HG03469 (cell line): Measurements from ENCODE around the gene CASKIN1.

ENCODE experiments used
- ATAC-seq: cut with Tn5 transposase; IDR thresholded peaks from one replicate; pipeline ENCODE4 v1.9.1; 2021; ENCODE audit warnings: mild to moderate bottlenecking, moderate library complexity, moderate number of reproducible peaks; ENCODE audit not compliant: unreplicated experiment

The CASKIN1 gene

DNA sequence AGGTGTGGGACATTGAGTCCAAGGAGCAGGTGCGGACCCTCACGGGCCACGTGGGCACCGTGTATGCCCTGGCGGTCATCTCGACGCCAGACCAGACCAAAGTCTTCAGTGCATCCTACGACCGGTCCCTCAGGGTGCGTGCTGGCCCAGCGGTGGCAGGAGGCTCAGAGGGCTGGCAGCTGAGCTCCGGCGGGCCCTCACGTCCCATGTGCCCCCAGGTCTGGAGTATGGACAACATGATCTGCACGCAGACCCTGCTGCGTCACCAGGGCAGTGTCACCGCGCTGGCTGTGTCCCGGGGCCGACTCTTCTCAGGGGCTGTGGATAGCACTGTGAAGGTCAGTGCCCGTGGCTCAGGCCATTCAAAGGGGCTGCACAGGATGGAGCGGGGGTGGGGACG is 20.4 kb downstream of the CASKIN1 start:
- no peak for ATAC-seq

DNA sequence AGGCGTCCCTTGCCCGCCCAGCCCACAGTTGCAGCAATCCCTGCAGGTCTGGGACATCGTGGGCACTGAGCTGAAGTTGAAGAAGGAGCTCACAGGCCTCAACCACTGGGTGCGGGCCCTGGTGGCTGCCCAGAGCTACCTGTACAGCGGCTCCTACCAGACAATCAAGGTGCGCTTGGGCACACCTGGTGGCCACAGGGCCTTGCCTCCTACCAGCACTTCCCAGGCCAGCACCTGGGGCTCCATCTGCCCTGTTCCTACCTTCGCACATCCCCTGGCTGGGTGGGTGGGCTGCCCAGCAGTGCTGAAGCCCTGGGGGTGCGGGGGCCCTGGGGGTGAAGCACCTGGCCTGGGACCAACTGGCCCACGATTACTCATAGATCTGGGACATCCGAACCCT is 21.0 kb downstream of the CASKIN1 start:
- no peak for ATAC-seq

DNA sequence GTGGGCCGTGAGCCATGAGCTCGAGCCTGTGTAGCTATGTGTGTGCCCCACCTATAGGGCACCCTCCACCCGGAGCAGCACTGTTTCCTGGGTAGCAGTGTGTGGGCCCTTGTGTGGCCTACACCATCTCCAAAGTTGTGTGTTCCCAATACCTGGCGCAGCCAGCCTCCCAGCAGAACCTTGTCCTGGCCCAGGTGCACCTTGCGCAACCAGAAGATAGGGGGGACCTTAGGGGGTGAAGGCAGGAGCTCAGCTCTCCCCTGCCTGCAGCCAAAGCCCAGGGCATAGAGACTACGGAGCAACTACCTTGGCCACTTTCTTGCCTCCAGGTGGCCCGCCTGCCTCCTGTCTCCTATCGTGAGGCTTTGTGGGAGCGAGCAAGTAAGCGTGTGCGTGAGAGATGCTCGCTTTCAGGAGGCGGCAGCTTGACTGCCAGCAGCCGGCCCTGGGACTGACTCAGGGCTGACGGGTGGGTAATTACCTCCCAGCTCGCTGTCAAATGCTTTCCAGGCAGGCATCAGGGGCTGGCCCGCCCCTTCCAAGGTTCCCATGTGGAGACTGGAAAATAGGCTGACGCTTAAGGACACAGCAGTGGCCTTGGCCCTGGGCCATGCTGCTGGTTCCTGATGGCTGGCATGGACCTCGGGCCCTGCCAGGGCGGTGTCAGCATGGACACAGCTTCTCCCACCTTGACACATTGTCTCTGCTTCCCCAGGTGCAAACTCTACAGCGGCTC is 21.8 kb downstream of the CASKIN1 start:
- no peak for ATAC-seq

DNA sequence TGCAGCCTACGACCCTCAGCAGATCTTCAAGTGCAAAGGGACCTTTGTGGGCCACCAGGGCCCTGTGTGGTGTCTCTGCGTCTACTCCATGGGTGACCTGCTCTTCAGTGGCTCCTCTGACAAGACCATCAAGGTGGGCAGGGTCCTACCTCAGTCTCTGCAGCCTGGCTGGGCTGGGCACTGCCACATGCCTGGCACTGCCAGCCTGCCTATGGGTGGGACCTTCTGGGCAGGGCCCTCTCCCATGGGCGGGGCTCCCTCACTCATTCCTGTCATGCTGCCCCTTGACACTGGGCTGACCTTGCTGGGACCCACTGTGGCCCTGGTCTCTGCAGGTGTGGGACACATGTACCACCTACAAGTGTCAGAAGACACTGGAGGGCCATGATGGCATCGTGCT is 22.5 kb downstream of the CASKIN1 start:
- no peak for ATAC-seq

DNA sequence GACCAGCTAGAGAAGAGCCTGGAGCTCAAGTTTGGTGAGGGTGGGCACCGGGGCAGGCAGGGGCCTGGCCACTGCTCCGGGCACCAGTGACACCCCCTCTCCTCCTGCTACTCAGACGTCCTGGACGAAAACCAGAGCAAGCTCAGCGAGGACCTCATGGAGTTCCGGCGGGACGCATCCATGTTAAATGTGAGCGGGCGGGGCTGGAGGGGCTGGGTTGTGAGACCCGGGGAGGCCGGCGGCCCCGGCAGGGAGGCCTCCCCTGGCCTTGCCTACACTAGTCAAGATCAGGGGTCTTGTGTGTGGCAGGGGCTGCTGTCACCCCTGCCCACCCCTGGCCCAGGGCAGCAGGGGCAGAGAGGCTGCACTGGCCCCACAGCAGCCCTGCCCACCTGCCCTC is 23.0 kb downstream of the CASKIN1 start:
- ATAC-seq = no peak

DNA sequence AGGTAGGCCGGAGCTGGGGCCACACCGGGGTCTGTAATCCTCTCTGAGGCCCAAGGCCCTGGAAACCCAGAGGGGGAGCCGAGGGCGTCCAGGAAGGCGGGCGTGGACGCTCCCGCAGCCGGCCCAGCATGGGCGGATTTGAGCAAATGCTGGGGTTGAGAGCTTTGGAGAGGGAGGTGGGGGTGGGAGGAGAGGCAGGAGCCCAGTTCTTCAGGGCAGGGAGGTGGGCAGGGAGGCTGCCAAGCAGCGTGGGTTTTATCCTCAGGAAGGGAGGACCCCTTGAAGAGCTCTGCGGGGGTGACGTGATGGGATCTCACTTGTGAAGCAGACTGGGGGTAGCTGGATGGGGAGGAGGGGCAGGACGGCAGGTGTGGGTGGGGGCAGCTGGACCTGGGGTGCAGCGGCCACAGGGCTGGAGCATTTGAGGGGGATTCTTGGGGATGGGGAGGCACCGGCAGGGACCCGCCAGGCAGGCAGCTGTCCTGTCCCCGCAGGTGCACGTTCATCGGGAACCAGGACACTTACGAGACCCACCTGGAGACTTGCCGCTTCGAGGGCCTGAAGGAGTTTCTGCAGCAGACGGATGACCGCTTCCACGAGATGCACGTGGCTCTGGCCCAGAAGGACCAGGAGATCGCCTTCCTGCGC is 23.6 kb downstream of the CASKIN1 start:
- ATAC-seq = no peak

DNA sequence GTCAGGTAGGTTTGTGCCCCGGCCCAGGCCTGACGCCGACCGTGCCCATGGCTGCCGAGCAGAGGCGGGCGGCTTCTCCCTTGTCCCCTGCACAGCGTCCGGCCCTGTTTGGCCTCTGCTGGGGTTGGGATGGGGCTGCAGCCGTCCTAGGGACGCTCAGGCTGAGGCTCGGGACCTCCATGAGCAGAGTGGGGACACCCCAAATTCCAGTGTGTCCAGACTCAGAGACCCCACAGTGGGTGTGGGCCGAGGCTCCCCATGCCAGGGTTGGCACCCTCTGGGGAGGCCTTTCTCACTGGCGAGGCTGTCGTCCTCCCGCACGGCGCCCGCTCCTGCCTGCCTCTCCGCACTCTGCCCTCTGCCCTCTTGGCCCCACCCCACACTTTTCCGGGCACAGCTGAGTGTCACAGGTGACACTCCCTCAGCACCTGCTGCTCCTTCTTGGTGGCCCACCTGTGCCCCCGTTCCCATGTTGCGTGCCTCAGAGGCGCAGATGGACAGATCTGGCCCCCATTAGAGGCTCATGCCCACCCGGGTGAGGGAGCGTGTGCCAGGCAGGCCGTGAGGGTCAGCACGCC is 24.7 kb downstream of the CASKIN1 start:
- ATAC-seq = no peak

DNA sequence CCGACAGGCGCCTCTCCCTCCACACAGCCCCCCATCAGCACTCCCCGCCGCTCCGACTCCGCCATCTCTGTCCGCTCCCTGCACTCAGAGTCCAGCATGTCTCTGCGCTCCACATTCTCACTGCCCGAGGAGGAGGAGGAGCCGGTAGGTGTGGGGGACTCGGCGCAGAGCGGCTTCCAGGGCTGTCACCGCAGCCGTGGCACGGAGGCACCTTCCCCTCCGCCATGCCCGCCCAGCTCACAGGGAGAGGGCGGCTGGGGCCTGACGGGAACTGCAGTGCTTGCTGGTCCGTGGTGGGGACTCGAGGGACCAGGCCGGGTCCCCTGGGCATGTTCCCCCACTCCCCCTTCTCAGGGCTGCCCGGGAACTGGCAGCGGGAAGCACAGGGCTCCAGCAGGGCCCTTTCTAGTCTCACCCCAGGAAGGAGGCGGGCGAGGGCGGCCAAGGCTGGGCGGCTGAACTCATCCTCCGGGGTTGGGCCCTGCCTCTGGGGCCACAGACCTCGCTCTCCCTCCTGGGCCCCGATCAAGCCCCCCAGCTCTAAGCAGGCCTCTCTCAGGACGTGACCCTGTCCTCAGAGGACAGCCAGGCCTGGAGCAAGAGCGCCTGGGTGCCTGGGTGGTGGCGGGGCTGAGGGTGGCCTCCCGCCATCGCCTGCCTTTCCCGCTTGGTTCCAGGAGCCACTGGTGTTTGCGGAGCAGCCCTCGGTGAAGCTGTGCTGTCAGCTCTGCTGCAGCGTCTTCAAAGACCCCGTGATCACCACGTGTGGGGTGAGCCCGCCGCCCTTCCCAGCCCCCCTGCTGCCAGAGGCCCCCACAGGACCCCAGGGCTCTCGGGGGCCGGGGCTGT is 25.6 kb downstream of the CASKIN1 start:
- no peak for ATAC-seq

DNA sequence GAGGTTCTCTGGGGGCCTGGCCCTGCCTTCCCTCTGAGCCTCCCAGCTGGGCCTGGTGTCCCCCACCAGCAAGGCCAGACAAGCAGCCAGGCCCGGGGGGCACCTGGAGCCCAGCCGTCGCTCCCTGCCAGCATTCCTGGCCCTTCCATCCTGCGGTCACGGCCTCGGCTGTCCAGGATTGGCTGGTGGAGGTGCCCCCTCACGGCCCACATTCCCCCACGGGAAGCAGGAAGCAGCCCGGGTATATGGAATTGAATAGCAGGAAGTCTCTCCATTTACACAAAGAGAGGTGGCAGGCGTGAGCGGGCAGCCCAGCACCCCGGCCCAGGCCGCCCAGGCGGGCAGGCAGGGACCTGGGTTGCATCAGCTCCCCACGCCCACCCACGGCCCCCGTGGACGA is 26.3 kb downstream of the CASKIN1 start:
- no peak for ATAC-seq

DNA sequence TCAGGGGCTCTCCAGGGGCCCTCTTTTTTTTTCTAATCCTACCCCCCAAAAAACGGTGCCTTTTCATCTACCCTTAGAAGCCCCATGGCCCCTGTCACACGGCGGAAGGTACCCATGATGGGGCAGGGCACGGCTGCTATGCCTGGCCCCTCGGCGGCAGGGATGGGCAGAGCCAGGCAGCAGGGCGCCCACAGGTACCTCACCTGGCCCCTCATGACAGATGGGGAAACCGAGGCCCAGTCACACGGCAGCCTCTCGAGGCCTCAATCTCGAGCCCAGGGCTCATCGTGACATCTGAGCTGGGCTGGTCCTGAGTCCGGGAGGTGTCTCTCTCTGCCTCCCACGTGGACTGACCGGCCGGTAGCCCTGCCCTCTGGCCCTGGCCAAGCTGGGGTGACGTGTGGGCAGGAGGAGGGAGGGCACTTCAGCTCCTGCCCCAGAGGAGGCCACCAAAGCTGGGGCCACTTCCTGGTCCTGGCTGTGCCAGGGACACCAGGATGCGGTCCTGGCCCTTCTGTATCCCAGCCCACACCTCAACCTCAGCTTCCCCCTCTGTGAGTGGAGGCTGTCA is 29.3 kb downstream of the CASKIN1 start:
- no peak for ATAC-seq

DNA sequence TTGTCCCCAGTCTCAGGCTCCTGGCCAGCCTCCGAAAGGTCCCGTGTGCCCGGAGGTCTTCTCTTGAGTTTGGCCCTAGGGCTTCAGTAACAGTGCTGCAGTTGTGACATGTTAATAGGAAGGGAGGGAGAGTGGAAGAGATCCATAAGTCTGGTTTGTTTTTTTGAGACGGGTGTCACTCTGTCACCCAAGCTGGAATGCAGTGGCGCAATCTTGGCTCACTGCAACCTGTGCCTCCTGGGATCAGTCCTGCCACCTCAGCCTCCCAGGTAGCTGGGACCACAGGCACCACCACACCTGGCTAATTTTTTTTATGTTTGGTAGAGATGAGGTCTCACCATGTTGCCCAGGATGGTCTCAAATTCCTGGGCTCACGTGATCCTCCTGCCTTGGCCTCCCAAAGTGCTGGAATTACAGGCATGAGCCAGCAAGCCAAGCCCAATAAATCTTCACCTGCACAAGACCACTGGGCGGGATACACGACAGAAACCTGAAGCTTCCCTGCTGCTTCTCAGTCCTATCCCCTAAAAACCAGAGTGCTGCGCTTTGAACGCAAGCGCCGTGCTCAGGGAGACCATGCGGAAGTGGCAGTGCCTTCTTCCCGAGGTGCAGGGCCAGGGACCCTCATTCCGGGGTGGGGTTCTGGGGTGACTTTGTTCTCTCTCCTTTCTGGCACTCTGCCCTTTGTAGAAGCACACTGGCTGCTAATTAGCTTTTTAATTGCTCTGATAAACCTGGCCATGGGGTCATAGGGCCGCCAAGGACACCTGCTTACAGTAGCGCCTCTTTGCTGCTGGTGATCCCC is 29.9 kb downstream of the CASKIN1 start:
- ATAC-seq = no peak

DNA sequence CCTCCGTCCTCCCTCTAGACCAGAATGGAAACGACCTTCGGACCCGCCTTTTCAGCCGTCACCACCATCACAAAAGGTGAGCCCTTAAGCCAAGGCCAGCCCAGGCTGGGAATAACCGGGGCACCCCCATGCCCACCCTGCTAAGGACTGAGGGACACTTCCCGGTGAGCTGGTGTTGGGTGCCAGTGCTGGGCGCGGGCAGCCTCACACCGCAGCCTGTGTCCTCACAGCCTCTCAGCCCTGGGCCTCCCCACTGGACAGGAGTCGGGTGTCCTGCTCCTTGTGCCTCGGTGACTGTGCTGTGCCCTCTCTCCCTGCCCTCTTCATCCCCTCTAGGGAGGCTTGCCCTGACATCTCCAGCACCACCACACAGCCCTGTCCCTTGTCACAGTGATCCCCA is 30.5 kb downstream of the CASKIN1 start:
- ATAC-seq = no peak

DNA sequence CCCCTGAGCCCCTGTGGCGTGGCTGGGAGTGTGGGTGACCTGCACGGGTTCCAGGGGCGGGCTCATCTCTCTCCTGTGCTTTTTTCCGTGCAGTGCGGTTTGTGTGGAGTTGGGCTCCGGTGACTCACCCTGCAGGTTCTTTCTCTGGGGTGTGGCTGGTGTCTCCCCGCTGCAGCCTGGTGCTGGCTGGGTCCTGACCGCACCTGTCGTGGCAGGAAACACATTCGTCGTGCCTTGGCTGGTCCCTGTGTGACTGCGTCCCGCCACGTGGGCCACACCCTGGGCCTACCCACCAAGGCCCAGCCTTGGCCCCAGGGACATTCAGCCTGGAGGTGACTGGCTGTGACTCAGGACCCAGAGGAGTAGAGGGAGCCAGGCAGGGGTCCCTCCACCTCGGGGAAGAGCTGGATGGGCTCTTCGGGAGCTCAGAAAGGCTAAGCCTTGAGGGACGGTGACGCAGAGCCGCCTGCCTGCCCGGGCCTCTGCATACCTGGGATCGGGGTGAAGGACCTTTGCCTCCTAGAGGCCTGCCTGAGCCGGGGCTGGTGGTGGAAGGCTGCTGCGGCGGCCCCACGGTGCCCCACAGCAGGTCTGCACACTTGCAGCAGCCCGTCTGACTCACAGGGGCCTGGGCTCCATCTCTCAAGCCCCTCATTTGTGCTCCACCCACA is 33.1 kb downstream of the CASKIN1 start:
- ATAC-seq = no peak

DNA sequence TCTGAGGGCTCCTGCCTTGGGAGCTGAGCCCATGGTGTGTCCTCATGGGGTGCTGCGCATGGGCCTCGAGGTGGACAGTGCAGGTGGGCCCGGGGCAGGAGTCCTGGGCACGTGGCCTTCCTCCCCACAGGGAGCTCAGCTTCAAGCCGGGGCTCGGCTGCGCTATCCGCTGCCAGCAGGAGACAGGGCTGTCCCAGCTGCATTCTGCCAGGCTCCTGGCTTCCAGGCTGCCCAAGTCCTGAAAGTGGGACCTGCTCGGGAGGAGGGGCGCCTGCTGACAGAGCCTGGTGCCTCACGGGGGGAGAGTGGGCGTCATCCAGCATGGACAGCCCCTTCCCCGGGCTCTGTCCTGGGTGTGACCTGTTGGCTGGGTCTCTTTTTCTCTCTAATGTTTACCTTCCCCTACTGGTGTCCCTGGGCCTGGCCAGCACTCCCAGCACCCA is 33.7 kb downstream of the CASKIN1 start:
- ATAC-seq = no peak

DNA sequence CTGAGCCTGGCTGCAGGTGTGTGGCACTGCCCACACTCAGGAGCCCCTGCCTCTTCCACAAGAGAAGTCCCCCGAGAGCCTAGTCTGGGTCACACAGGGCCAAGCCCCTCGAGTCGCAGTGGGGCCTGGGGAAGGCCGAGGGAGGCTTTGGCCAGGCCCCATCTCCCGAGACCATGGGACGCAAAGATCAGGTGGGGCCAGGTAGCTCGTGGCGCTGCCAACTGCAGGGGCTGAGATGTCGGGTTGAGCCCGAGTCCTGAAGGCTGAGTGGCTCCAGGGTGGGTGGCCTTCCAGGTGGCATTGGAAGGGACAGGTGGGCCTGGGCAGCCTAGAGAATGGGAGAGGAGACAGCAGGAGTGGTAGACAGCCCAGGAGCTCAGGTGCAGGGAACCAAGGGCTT is 34.5 kb downstream of the CASKIN1 start:
- ATAC-seq = no peak

DNA sequence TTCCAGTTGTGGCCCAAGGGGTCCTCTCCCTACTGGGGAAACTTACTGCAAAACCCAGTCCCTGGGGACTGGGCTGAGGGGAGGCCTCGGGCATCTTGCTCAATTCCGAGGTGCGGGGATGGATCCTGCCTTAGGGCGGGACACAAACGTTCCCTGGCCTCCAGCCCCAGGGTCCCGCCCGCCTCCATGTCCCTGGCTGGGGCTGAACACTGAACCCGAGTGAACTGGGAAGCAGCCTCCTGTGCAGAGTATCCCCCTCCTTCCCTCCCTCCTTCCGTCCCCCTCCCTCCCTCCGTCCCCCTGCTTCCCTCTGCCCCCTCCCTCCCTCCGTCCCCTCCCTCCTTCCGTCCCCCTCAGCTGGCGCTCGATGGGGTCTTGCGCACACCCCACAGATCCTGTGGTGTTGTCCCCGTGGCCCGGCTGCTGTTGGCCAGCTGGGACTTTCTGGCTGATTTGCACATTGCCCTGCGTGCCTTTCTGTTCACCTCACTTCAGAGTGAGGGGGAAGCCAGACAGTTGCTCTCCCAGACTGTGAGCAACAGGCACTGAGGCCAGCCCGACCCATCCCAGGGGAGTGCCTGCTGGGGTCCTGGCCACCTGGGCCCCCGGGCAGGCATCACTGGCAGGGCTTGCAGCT is 35.4 kb downstream of the CASKIN1 start:
- ATAC-seq = no peak

DNA sequence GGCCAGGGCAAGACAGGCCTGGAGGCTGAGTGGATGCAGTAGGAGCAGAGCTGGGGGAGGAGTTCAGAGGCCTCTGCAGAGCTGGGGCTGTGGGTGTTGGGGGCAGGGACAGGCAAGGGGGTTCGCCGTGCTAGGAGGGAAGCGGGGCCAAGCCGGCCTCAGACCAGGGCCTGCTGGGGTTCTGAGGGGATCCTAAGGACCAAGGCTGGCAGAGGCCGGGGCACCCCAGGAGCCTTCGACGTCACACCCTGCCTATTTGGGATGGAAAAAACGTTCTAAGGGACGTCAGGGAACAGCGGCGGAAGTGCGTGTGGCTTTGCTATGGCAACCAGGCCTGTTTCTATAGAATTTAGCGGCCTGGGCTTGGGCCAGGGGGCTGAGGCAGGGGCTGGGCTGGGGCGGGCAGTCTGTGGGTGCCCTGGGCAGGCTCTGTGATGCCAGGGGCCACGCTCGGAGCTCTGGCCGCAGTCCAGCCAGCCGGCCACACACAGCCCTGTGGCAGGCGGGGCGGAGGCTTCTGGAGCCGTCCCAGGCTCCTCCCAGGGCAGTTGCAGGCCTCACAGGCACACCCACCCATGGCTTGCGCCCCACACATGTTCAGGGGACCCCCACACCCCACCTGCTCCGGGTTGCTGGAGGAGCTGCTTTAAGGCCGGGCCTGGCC is 37.1 kb downstream of the CASKIN1 start:
- no peak for ATAC-seq

DNA sequence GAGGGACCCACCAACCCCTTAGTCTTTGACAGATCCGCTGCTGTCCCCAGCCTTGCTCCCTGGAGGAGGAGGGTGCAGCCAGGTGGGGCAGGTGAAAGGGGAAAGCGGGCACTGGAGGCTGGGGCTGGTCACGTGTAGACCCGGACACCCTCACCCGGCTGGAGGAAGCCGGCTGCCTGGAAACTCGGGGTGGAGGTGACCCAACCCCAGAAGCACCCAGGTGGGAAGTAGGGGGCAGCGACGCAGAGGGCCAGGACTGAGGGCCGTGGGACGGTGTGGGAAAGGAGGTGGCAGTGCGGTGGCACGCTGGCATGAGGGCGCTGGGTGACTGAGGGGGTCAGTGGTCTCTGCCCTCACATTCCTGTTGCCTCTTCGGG is 38.2 kb downstream of the CASKIN1 start:
- ATAC-seq = no peak
